ENCODE results near the gene RPS6KA4. TPM values are rescaled to one million over a fixed set of nuclear protein-coding genes. Genes with fewer than 3 reads are reported as not detected.
A peak's percentile ranks its signal among the peaks of the same experiment; 100 is the strongest.

The RPS6KA4 gene
- total RNA-seq, 1 donor from 2014 or later = 37.5 TPM

- TF ChIP-seq CTCF (IDR thresholded peaks at IDR 0.05; ENCODE audit: unreplicated experiment) = no peak
- Mint-ChIP-seq H3K9me3 (ENCODE audit: unreplicated experiment) (no peaks in the 10 kb centered on the region), H3K27me3 (ENCODE audit: unreplicated experiment) (peaks cover 4% of the 10 kb centered on the region), H3K4me1 (ENCODE audit: unreplicated experiment) (peaks cover 4% of the 10 kb centered on the region), H3K36me3 (ENCODE audit: low read depth, unreplicated experiment) (no peaks in the 10 kb centered on the region), H3K27ac (ENCODE audit: unreplicated experiment) (peak within 1 kb of the TSS; percentile 27), H3K4me3 (ENCODE audit: unreplicated experiment) (peak within 1 kb of the TSS; percentile 67)
- DNase-seq (ENCODE audit: low spot score) = no peak
Observed at GRCh38 chr11:64339754-64340408, 19.1 kb upstream of the RPS6KA4 start, which contains the start of gene CCDC88B. Gene CCDC88B, plus strand, starts transcription at chr11:64340204. Its CDS starts 63 bp downstream, at chr11:64340267.

GRCh38 chr11:64340671-64341335 is 18.2 kb upstream of the RPS6KA4 start:
- Mint-ChIP-seq H3K9me3 (ENCODE audit: unreplicated experiment) (no peaks in the 10 kb centered on the region), H3K27ac (ENCODE audit: unreplicated experiment) (no peak overlapping the region), H3K27me3 (ENCODE audit: unreplicated experiment) (peaks cover 8% of the 10 kb centered on the region), H3K4me1 (ENCODE audit: unreplicated experiment) (peaks cover 4% of the 10 kb centered on the region), H3K36me3 (ENCODE audit: low read depth, unreplicated experiment) (peaks cover 3% of the 10 kb centered on the region), H3K4me3 (ENCODE audit: unreplicated experiment) (peak overlapping the region; percentile 67)
- peak; percentile 69 for DNase-seq (ENCODE audit: low spot score)
- no peak for TF ChIP-seq CTCF (IDR thresholded peaks at IDR 0.05; ENCODE audit: unreplicated experiment)

- Mint-ChIP-seq H3K27ac (ENCODE audit: unreplicated experiment) (no peak overlapping the region), H3K4me3 (ENCODE audit: unreplicated experiment) (peak overlapping the region; percentile 67), H3K4me1 (ENCODE audit: unreplicated experiment) (peaks cover 4% of the 10 kb centered on the region), H3K27me3 (ENCODE audit: unreplicated experiment) (peaks cover 10% of the 10 kb centered on the region), H3K9me3 (ENCODE audit: unreplicated experiment) (no peaks in the 10 kb centered on the region), H3K36me3 (ENCODE audit: low read depth, unreplicated experiment) (peaks cover 3% of the 10 kb centered on the region)
- TF ChIP-seq CTCF (IDR thresholded peaks at IDR 0.05; ENCODE audit: unreplicated experiment) = no peak
- no peak for DNase-seq (ENCODE audit: low spot score)
Observed at GRCh38 chr11:64341429-64341828, 17.5 kb upstream of the RPS6KA4 start.

- Mint-ChIP-seq H3K9me3 (ENCODE audit: unreplicated experiment) (no peaks in the 10 kb centered on the region), H3K27me3 (ENCODE audit: unreplicated experiment) (peaks cover 10% of the 10 kb centered on the region), H3K36me3 (ENCODE audit: low read depth, unreplicated experiment) (peaks cover 3% of the 10 kb centered on the region), H3K4me1 (ENCODE audit: unreplicated experiment) (peaks cover 4% of the 10 kb centered on the region), H3K4me3 (ENCODE audit: unreplicated experiment) (no peak overlapping the region), H3K27ac (ENCODE audit: unreplicated experiment) (no peak overlapping the region)
- TF ChIP-seq CTCF (IDR thresholded peaks at IDR 0.05; ENCODE audit: unreplicated experiment) = no peak
- peak; percentile 91 for DNase-seq (ENCODE audit: low spot score)
Observed at GRCh38 chr11:64341851-64342791, 16.8 kb upstream of the RPS6KA4 start.

All from endothelial cell (in vitro differentiated cells).